Measurements from ENCODE around the gene GNL3L.
"Not testable (repeated sequence)": the region's sequence is repeated elsewhere in the genome, so short reads cannot be mapped to it uniquely, and the experiment has no call there.

GNL3L gene

DNA sequence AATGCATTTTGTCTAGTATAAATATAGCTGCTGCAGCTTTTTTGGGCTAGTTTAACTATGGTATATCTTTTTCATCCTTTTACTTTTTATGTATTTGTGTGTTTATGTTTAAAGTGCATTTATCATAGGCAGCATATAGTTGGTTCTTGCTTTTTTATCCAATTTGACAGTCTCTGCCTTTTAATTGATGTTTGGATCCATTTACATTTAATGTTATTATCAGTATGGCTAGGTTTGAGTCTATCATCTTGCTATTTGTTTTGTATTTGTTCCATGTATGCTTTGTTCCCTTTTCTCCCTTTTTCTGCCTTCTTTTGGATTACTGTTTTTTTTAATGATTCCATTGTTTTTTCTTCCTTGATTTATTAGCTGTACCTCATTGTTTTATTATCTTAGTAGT, 40.3 kb downstream of the GNL3L start:
- no peak for TF ChIP-seq MAX (IDR thresholded peaks at IDR 0.05; ENCODE audit: low read depth, low read length)
- TF ChIP-seq POLR2A (IDR thresholded peaks at IDR 0.05; ENCODE audit: extremely low read depth, insufficient read length), result no peak
- no peak for TF ChIP-seq MYC (IDR thresholded peaks at IDR 0.05; ENCODE audit: low read depth, low read length)
- TF ChIP-seq, protein P1, sequence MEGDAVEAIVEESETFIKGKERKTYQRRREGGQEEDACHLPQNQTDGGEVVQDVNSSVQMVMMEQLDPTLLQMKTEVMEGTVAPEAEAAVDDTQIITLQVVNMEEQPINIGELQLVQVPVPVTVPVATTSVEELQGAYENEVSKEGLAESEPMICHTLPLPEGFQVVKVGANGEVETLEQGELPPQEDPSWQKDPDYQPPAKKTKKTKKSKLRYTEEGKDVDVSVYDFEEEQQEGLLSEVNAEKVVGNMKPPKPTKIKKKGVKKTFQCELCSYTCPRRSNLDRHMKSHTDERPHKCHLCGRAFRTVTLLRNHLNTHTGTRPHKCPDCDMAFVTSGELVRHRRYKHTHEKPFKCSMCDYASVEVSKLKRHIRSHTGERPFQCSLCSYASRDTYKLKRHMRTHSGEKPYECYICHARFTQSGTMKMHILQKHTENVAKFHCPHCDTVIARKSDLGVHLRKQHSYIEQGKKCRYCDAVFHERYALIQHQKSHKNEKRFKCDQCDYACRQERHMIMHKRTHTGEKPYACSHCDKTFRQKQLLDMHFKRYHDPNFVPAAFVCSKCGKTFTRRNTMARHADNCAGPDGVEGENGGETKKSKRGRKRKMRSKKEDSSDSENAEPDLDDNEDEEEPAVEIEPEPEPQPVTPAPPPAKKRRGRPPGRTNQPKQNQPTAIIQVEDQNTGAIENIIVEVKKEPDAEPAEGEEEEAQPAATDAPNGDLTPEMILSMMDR (IDR thresholded peaks at IDR 0.05; ENCODE audit: low read depth, low read length), result no peak
- DNase-seq (ENCODE audit: low read depth), result no peak
- no peak overlapping the region for H3K4me3 ChIP-seq (ENCODE audit: low read depth, low read length)

- not testable (repeated sequence) for H3K4me3 ChIP-seq (ENCODE audit: low read depth, low read length); DNase-seq (ENCODE audit: low read depth)
Measured at GRCh38 chrX:54572641-54573040, 42.6 kb downstream of the GNL3L start.

DNA sequence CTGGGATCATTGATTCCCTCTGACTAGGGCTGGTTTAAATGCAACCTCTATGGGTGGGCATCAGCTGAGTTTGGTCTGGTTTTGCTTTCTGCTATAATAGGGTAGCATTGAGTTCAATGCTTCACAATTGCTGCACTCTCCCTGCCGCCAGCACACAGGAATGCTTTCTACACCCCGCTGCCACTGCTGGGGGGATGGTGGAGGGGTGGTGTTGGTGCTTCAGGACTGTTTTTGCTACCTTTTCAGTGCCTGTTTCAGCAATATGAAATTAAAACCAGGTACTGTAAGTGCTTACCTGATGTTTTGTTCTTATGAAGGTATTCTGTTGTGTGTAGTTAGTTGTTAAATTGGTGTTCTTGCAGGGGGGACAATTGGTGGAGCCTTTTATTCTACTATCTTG, 67.7 kb downstream of the GNL3L start:
- TF ChIP-seq, protein P1 (IDR thresholded peaks at IDR 0.05; ENCODE audit: low read depth, low read length), result no peak
- no peak for TF ChIP-seq MYC (IDR thresholded peaks at IDR 0.05; ENCODE audit: low read depth, low read length)
- no peak for TF ChIP-seq POLR2A (IDR thresholded peaks at IDR 0.05; ENCODE audit: extremely low read depth, insufficient read length)
- TF ChIP-seq MAX (IDR thresholded peaks at IDR 0.05; ENCODE audit: low read depth, low read length), result no peak
- DNase-seq (ENCODE audit: low read depth), result no peak
- H3K4me3 ChIP-seq (ENCODE audit: low read depth, low read length), result no peak overlapping the region

DNA sequence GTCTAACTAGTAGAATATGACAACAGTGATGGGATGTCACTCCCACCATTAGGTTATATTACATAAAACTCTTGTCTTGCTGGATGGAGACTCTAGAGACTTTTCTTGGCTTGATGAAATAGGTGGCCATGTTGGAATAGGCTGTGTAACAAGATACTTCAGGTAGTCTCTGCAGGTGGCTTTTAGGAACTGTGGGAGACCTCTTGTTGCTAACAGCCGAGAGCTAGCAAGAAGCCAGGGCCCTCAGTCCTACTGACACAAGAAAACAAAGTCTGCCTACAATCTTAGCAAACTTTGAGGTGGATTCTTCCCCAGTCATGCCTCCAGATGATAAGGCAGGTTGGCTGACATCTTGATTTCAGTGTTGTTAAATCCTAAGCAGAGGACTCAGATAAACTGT, 72.5 kb downstream of the GNL3L start:
- DNase-seq (ENCODE audit: low read depth), result no peak

More for the DNA sequence above, 72.5 kb downstream of the GNL3L start:
- H3K4me3 ChIP-seq (ENCODE audit: low read depth, low read length), result no peak overlapping the region
- TF ChIP-seq, protein P1 (IDR thresholded peaks at IDR 0.05; ENCODE audit: low read depth, low read length), result no peak
- no peak for TF ChIP-seq POLR2A (IDR thresholded peaks at IDR 0.05; ENCODE audit: extremely low read depth, insufficient read length)
- no peak for TF ChIP-seq MYC (IDR thresholded peaks at IDR 0.05; ENCODE audit: low read depth, low read length)
- TF ChIP-seq MAX (IDR thresholded peaks at IDR 0.05; ENCODE audit: low read depth, low read length), result no peak
